ENCODE data around the gene ZCCHC9.

DNA sequence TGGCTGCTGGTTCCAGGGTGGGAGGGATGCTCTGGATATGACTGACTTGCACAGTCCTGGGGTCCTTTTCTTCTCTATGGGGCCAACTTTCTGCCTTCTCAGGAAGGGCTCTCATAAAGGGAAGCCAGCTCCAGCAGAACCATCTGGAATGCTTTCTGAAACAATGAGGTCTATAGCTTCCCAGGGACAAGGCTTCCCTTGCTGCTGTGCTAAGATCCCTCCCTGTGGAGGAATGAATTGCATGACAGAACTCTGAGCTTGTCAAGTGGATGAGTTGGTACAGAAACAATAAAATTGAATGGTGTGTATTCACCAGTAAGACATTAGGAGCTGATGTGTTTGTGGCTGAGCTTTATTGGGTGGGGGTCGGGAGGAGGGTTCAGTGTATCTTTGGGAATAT is 48.5 kb upstream of the ZCCHC9 start:
- TF ChIP-seq RAD21 (IDR thresholded peaks at IDR 0.05; ENCODE audit: low read length) (no peak), POLR2A (IDR thresholded peaks at IDR 0.05; ENCODE audit: low read depth, low read length) (no peak)
- TF ChIP-seq, protein P1, sequence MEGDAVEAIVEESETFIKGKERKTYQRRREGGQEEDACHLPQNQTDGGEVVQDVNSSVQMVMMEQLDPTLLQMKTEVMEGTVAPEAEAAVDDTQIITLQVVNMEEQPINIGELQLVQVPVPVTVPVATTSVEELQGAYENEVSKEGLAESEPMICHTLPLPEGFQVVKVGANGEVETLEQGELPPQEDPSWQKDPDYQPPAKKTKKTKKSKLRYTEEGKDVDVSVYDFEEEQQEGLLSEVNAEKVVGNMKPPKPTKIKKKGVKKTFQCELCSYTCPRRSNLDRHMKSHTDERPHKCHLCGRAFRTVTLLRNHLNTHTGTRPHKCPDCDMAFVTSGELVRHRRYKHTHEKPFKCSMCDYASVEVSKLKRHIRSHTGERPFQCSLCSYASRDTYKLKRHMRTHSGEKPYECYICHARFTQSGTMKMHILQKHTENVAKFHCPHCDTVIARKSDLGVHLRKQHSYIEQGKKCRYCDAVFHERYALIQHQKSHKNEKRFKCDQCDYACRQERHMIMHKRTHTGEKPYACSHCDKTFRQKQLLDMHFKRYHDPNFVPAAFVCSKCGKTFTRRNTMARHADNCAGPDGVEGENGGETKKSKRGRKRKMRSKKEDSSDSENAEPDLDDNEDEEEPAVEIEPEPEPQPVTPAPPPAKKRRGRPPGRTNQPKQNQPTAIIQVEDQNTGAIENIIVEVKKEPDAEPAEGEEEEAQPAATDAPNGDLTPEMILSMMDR (conservative IDR thresholded peaks at IDR 0.05; ENCODE audit: low read depth, low read length): no peak

Measured in IMR-90 (cell line).